GM18526 (cell line): ENCODE results near the gene RBM23.

Experiments
- POLR2A ChIP-seq: IDR thresholded peaks from 3 replicates; pipeline ENCODE4 v1.6.1; 2011; ENCODE audit not compliant: insufficient read length; ENCODE audit errors: extremely low read depth

Gene RBM23

GRCh38 chr14:22895402-22895801, 23.5 kb downstream of the RBM23 start:
- no peak for TF ChIP-seq POLR2A

- TF ChIP-seq POLR2A = no peak
These were observed 25.2 kb downstream of the RBM23 start for GRCh38 chr14:22893706-22894105.

GRCh38 chr14:22892488-22892887, 26.5 kb downstream of the RBM23 start:
- TF ChIP-seq POLR2A = no peak

GRCh38 chr14:22890416-22890815, 28.5 kb downstream of the RBM23 start:
- no peak for TF ChIP-seq POLR2A

GRCh38 chr14:22888662-22889061, 30.3 kb downstream of the RBM23 start:
- TF ChIP-seq POLR2A = no peak

- TF ChIP-seq POLR2A = peak; percentile 55
These were observed 31.0 kb downstream of the RBM23 start for GRCh38 chr14:22887990-22888378.

GRCh38 chr14:22887260-22887989, 31.5 kb downstream of the RBM23 start:
- no peak for TF ChIP-seq POLR2A

- peak; percentile 67 for TF ChIP-seq POLR2A
These were observed 32.3 kb downstream of the RBM23 start for GRCh38 chr14:22886500-22887259.

GRCh38 chr14:22885975-22886374, 33.0 kb downstream of the RBM23 start:
- no peak for TF ChIP-seq POLR2A

- no peak for TF ChIP-seq POLR2A
These were observed 34.0 kb downstream of the RBM23 start for GRCh38 chr14:22884738-22885523.

GRCh38 chr14:22884076-22884737, 34.7 kb downstream of the RBM23 start:
- no peak for TF ChIP-seq POLR2A

GRCh38 chr14:22883173-22883976, 35.6 kb downstream of the RBM23 start, which contains the start of gene REM2:
TSS of gene REM2 (plus strand) at chr14:22883222. CDS start at chr14:22883288, 66 bp downstream.
- no peak for TF ChIP-seq POLR2A

- TF ChIP-seq POLR2A = no peak
These were observed 36.3 kb downstream of the RBM23 start for GRCh38 chr14:22882529-22883172.

GRCh38 chr14:22882064-22882463, 36.9 kb downstream of the RBM23 start:
- TF ChIP-seq POLR2A = no peak
